CD14-positive monocyte (primary cell): Measurements from ENCODE around the gene SGPL1. TPM values are rescaled to one million over a fixed set of nuclear protein-coding genes. Genes with fewer than 3 reads are reported as not detected.

Experiments used
- DNase-seq, 3 donors: peaks; one replicate each; pipeline ENCODE4 v3.0.0-alpha.2; 2011 to 2022
- H2AFZ ChIP-seq: 2 replicates; pipeline ENCODE4 v1.6.0; 2012; ENCODE audit warnings: mild to moderate bottlenecking, low read depth, low read length, inconsistent platforms; ENCODE audit not compliant: insufficient read depth, poor library complexity, severe bottlenecking
- H3K27ac ChIP-seq, 2 donors: 1 replicate in 1 of 2; 2 replicates in 1 of 2; pipeline ENCODE4 v1.5.1; 2012 to 2013; ENCODE audit warnings: low read length in 2 of 2, control low read depth in 1 of 2, inconsistent platforms in 1 of 2, low read depth in 1 of 2, mild to moderate bottlenecking in 1 of 2
- H3K27me3 ChIP-seq, 2 donors: one replicate each; pipeline versions ENCODE4 v1.6.0 to v1.6.1; 2011 to 2013; ENCODE audit warnings: low read length in 2 of 2; ENCODE audit not compliant: control insufficient read depth in 2 of 2, insufficient read depth in 2 of 2
- H3K36me3 ChIP-seq, 2 donors: replicated peaks in 1 of 2; 1 replicate in 1 of 2; 2 replicates in 1 of 2; pipeline versions ENCODE4 v1.5.1 to v1.6.1; 2012 to 2013; ENCODE audit warnings: low read length in 2 of 2, control low read depth in 1 of 2, inconsistent platforms in 1 of 2, mild to moderate bottlenecking in 1 of 2; ENCODE audit not compliant: insufficient read depth in 2 of 2, control insufficient read depth in 1 of 2
- H3K4me1 ChIP-seq, 2 donors: 1 replicate in 1 of 2; 2 replicates in 1 of 2; pipeline versions ENCODE4 v1.5.1 to v1.6.1; 2012 to 2013; ENCODE audit warnings: low read length in 2 of 2, control low read depth in 1 of 2, inconsistent platforms in 1 of 2, mild to moderate bottlenecking in 1 of 2, moderate library complexity in 1 of 2; ENCODE audit not compliant: insufficient read depth in 2 of 2, control insufficient read depth in 1 of 2
- H3K4me2 ChIP-seq: replicated peaks from 2 replicates; pipeline ENCODE3; 2012; ENCODE audit warnings: low read length, moderate library complexity, mild to moderate bottlenecking; ENCODE audit not compliant: poor library complexity, severe bottlenecking; ENCODE audit errors: extremely low read depth
- H3K4me3 ChIP-seq, 3 experiments: fragments of 200-600 bp in 1 of 3; sonication (generic) in 1 of 3; replicated peaks in 1 of 3; 1 replicate in 2 of 3; 2 replicates in 1 of 3; pipeline ENCODE4 v1.5.1; 2011 to 2013; ENCODE audit warnings: low read length in 3 of 3, mild to moderate bottlenecking in 3 of 3, control low read depth in 2 of 3, low read depth in 2 of 3, inconsistent platforms in 1 of 3, moderate library complexity in 1 of 3
- H3K79me2 ChIP-seq: 2 replicates; pipeline ENCODE4 v1.6.0; 2012; ENCODE audit warnings: mild to moderate bottlenecking, control low read depth, inconsistent platforms, low read length, moderate library complexity; ENCODE audit not compliant: insufficient read depth
- H3K9ac ChIP-seq: 2 replicates; pipeline ENCODE4 v1.6.0; 2017; ENCODE audit warnings: low read length, mild to moderate bottlenecking; ENCODE audit not compliant: insufficient read depth, poor library complexity, severe bottlenecking
- H3K9me3 ChIP-seq, 2 donors: replicated peaks in 1 of 2; 1 replicate in 1 of 2; 2 replicates in 1 of 2; pipeline versions ENCODE4 v1.5.1 to v1.6.1; 2012 to 2013; ENCODE audit warnings: low read length in 2 of 2, control low read depth in 1 of 2; ENCODE audit not compliant: control insufficient read depth in 1 of 2, insufficient read depth in 1 of 2
- H4K20me1 ChIP-seq: 2 replicates; pipeline ENCODE4 v1.6.0; 2012; ENCODE audit warnings: mild to moderate bottlenecking, low read length, control low read depth, moderate library complexity; ENCODE audit not compliant: insufficient read depth
- H3K27ac Mint-ChIP-seq, 7 donors: one replicate each; pipeline ENCODE4 v1.8.0; 2020; ENCODE audit warnings: mild to moderate bottlenecking in 7 of 7, mixed read lengths in 7 of 7, moderate library complexity in 6 of 7, inconsistent platforms in 2 of 7
- H3K27me3 Mint-ChIP-seq, 3 donors: one replicate each; pipeline ENCODE4 v1.8.0; 2021 to 2022; ENCODE audit warnings: low read depth in 3 of 3, mild to moderate bottlenecking in 3 of 3, mixed read lengths in 3 of 3, moderate library complexity in 3 of 3, inconsistent platforms in 1 of 3
- H3K36me3 Mint-ChIP-seq, 2 donors: one replicate each; pipeline ENCODE4 v1.8.0; 2020; ENCODE audit warnings: mixed read lengths in 2 of 2, inconsistent platforms in 1 of 2, mild to moderate bottlenecking in 1 of 2
- H3K4me1 Mint-ChIP-seq: one replicate; pipeline ENCODE4 v1.8.0; 2020; ENCODE audit warnings: mild to moderate bottlenecking, mixed read lengths
- H3K4me3 Mint-ChIP-seq, 2 donors: one replicate each; pipeline ENCODE4 v1.8.0; 2020; ENCODE audit warnings: mild to moderate bottlenecking in 2 of 2, mixed read lengths in 2 of 2, moderate library complexity in 1 of 2
- H3K9me3 Mint-ChIP-seq, 7 donors: one replicate each; pipeline ENCODE4 v1.8.0; 2020 to 2022; ENCODE audit warnings: mixed read lengths in 7 of 7, mild to moderate bottlenecking in 6 of 7, moderate library complexity in 6 of 7, inconsistent platforms in 2 of 7
- CTCF ChIP-seq: fragments of 200-600 bp; IDR thresholded peaks from one replicate; pipeline ENCODE4 v1.8.0; 2022; ENCODE audit warnings: antibody characterized with exemption, mild to moderate bottlenecking
- WGBS: methylation state at CpG from one replicate; pipeline ENCODE4 v1.1.5; 2013; ENCODE audit warnings: missing lambda C conversion rate; ENCODE audit not compliant: insufficient coverage; 5-methylcytosine and 5-hydroxymethylcytosine counted together
- intact Hi-C, 2 donors: fragments of 100-400 bp; cut with micrococcal nuclease; formaldehyde crosslinking; loops; one replicate each; pipeline versions ENCODE4 v1.15.0 to v1.15.1; 2023
- polyA plus RNA-seq, 3 donors: library from polyadenylated mRNA; depleted of rRNA in 1 of 3; unstranded in 2 of 3; stranded (reverse) in 1 of 3; fragments of 300-500 nt in 2 of 3; fragments of >200 nt in 1 of 3; fragmentation: Illumina TruSeq in 2 of 3; gene quantifications; 1 replicate in 2 of 3; 2 replicates in 1 of 3; pipeline ENCODE4 v1.2.3, GENCODE V29; 2012 to 2021

Gene SGPL1
- polyA plus RNA-seq, 3 donors: 16.6 to 26.8 (median 26.1) TPM

GRCh38 chr10:70880077-70880534, 64.4 kb downstream of the SGPL1 start:
- Histone ChIP-seq H3K4me3 (no peak overlapping the region), H3K4me1 (no peaks in the 10 kb centered on the region), H3K79me2 (no peaks in the 10 kb centered on the region), H3K9me3 (no peaks in the 10 kb centered on the region), H3K36me3 (peaks cover 29 to 85% of the 10 kb centered on the region in 2 donors), H3K27me3 (no peaks in the 10 kb centered on the region), H3K9ac (no peak overlapping the region), H2AFZ (no peak overlapping the region), H3K27ac (no peak overlapping the region), H3K4me2 (no peak overlapping the region), H4K20me1 (no peaks in the 10 kb centered on the region)
- TF ChIP-seq CTCF: peak; percentile 83
- H3K27ac Mint-ChIP-seq: no peak overlapping the region
- peaks cover 0 to 6% (median 0%) of the 10 kb centered on the region in 3 donors for H3K27me3 Mint-ChIP-seq
- H3K4me1 Mint-ChIP-seq: no peaks in the 10 kb centered on the region
- H3K4me3 Mint-ChIP-seq: no peak overlapping the region
- intact Hi-C loops: loop anchor here (1.0 to 5.0 kb wide), 3 partner anchors 65 to 330 kb away; partner anchors contain the start of gene SGPL1 (in 2 of the 2)
- H3K9me3 Mint-ChIP-seq: no peaks in the 10 kb centered on the region
- peak; percentile 64 to 81 (median 76) for DNase-seq
- 0% methylated on average over 2 of the region's 4 CpGs for WGBS
- H3K36me3 Mint-ChIP-seq: peaks cover 52 to 61% of the 10 kb centered on the region in 2 donors

- no peak overlapping the region for H3K27ac Mint-ChIP-seq
- no peak for TF ChIP-seq CTCF
These were observed 69.0 kb downstream of the SGPL1 start for GRCh38 chr10:70884741-70885140.

More at GRCh38 chr10:70884741-70885140, 69.0 kb downstream of the SGPL1 start:
- Mint-ChIP-seq H3K4me1 (peaks cover 26% of the 10 kb centered on the region), H3K36me3 (peaks cover 16 to 27% of the 10 kb centered on the region in 2 donors), H3K9me3 (no peaks in the 10 kb centered on the region), H3K4me3 (no peak overlapping the region), H3K27me3 (peaks cover 0 to 2% (median 2%) of the 10 kb centered on the region in 3 donors)
- Histone ChIP-seq H3K4me2 (no peak overlapping the region), H3K27me3 (no peaks in the 10 kb centered on the region), H3K36me3 (peaks cover 7 to 47% of the 10 kb centered on the region in 2 donors), H3K9me3 (no peaks in the 10 kb centered on the region), H3K4me3 (no peak overlapping the region), H3K79me2 (no peaks in the 10 kb centered on the region), H2AFZ (no peak overlapping the region), H4K20me1 (peaks cover 6% of the 10 kb centered on the region), H3K4me1 (peaks cover 15 to 16% of the 10 kb centered on the region in 2 donors), H3K9ac (no peak overlapping the region), H3K27ac (no peak overlapping the region)
- DNase-seq: no peak
- no CpG with 5 or more reads among the region's 1 CpG for WGBS
- intact Hi-C loops: loop anchor here in 1 of 2 donors (5.0 kb wide), 1 partner anchor 332 kb away; no protein-coding TSS in a partner anchor
